GM12865 (cell line): ENCODE data around the gene ZC3H7B.

Experiments used
- DNase-seq: peaks from one replicate; pipeline ENCODE4 v3.0.0; 2010; ENCODE audit warnings: low read depth
- H3K4me3 ChIP-seq: 2 replicates; pipeline ENCODE4 v1.5.1; 2011; ENCODE audit warnings: mild to moderate bottlenecking, low read depth, low read length, control low read depth
- TF ChIP-seq, protein P1 (sequence below): IDR thresholded peaks from 2 replicates; pipeline ENCODE4 v1.5.1; 2011; ENCODE audit warnings: low read length, control low read depth, low read depth, inconsistent platforms; ENCODE audit not compliant: insufficient read depth; ENCODE audit errors: missing control alignments

ZC3H7B gene

DNA sequence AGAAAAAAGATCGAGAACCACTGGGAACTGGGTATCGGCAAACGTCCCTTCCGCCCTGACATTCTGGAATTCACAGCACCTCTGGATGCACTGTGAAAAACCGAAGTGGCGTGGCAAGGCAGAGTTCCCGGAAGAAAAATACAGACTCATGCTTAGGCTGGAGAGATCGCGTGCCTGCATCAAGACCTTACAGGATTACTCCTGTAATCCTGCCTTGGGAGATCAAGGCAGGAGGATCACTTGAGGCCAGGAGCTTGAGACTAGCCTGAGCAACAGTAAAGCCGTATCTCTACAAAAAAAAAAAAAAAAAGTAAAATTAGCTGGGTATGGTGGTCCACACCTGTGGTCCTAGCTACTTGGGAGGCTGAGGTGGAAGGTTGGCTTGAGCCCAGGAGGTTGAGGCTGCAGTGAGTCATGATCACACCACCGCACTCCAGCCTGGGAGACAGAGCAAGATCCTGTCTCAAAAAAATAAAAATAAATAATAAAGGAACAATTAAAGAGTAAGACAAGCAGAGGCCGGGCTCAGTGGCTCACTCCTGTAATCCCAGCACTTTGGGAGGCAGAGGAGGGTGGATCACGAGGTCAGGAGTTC lies 60.5 kb downstream of the ZC3H7B start:
- TF ChIP-seq, protein P1, sequence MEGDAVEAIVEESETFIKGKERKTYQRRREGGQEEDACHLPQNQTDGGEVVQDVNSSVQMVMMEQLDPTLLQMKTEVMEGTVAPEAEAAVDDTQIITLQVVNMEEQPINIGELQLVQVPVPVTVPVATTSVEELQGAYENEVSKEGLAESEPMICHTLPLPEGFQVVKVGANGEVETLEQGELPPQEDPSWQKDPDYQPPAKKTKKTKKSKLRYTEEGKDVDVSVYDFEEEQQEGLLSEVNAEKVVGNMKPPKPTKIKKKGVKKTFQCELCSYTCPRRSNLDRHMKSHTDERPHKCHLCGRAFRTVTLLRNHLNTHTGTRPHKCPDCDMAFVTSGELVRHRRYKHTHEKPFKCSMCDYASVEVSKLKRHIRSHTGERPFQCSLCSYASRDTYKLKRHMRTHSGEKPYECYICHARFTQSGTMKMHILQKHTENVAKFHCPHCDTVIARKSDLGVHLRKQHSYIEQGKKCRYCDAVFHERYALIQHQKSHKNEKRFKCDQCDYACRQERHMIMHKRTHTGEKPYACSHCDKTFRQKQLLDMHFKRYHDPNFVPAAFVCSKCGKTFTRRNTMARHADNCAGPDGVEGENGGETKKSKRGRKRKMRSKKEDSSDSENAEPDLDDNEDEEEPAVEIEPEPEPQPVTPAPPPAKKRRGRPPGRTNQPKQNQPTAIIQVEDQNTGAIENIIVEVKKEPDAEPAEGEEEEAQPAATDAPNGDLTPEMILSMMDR = no peak
- no peak for DNase-seq
- H3K4me3 ChIP-seq = no peak overlapping the region

DNA sequence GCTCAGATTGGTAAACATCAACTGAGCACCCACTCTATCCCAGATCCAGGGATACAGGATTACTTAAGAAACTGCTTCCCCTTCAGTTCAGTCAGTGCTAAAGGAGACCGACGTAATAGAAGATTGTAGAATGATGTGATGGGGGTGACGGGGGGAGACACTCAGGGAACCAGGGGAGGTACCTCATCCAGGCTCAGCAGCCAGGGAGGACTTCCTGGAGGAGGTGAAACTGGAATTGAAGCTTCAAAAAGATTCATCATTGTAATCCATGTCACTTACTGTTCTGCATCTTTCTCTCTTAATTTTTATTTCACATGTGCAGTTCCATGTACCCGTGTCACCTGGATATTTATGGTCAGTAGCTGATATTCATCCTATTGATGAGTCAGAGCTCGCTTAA lies 61.3 kb downstream of the ZC3H7B start:
- no peak overlapping the region for H3K4me3 ChIP-seq
- no peak for DNase-seq
- TF ChIP-seq, protein P1 = no peak

DNA sequence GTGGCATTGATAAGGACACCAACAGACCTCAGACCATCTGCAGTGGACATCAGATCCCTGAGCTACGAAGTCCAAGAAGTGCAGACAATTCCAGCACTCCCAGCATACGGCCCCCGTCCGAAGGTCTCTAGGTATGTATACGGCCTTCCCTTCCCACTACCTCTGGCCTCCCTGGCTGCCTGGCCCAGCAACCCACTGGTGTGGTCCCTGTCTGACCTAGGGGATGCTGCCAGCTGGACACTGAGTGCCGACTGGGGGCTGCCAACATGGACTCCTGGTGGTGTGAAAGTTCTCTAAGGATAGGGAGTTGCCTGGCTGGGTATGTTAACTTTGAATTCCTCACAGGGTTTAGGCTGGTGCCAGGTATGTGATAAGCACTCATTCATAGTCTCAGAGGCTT lies 62.9 kb downstream of the ZC3H7B start:
- no peak for DNase-seq
- no peak overlapping the region for H3K4me3 ChIP-seq
- TF ChIP-seq, protein P1 = no peak

DNA sequence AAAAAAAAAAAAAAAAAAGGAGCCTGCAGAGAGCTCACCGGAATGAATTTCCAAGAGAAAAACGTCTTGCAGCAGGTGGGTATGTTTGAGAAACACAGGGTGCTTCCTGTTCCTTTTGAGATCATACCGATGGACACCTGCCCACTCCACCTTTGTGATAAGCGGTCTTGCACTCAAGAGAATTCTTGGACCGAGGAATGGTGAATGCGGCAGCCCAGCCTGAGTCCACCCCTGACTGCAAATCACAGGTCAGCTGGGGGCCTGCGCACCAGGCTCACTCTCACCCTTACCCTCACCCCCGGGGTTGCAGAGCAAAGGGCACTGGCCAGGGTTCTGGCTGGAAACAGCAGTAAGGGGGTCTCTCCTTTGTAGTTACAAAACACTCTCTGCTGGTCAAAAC lies 63.6 kb downstream of the ZC3H7B start:
- TF ChIP-seq, protein P1 = no peak
- no peak overlapping the region for H3K4me3 ChIP-seq
- DNase-seq = no peak

DNA sequence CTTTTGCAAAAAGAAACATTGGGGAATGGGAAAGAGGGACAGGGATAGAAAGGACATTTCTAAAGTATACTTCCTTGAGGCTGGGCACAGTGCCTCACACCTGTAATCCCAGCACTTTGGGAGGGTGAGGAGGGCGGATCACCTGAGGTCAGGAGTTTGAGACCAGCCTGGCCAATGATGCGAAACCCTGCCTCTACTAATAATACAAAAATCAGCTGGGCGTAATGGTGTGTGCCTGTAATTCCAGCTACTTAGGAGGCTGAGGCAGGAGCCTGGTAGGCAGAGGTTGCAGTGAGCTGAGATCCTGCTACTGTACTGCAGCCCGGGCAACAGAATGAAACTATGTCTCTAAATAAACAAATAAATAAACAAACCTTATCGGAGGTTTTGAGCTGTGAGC lies 64.1 kb downstream of the ZC3H7B start:
- TF ChIP-seq, protein P1 = no peak
- no peak for DNase-seq
- no peak overlapping the region for H3K4me3 ChIP-seq

DNA sequence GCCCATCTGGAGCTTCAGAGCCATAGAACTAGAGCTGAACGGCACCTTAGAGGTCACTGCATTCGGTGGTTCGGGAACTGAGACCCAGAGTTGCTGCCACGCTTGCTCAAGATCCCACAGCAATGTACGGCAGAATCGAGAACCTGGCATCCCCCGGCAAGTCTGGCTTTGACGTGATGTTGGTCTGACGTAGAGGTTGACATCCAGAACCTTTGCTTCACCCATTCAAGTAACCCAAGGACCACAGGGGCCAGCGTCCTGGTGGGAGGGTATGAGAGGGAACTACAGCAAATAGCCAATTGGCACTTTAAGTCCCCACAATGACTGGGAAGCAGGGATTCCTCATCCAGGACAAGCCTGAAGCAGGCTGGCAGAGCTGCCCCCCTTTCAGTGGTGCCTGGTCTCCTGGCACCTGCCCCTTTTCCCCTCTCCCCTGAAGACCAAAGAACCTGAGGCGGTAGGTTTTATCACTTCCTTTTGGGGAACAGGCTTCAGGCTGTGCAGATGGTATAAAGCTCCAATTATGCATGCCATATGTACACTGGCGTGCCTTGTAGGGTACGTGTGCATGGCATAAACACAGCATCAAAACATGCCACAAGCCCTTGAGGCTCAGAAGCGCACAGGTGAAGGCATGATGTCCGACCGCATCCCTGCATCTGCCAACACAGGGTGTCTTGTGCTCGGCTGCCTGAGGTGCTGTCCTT lies 65.2 kb downstream of the ZC3H7B start:
- no peak for DNase-seq
- no peak overlapping the region for H3K4me3 ChIP-seq
- TF ChIP-seq, protein P1 = no peak
